Gastrocnemius medialis (tissue), 4 donors: ENCODE measurements around the gene CCL7.

Source experiments
- POLR2A ChIP-seq, 2 donors: fragments of 450-650 bp; IDR thresholded peaks; one replicate each; pipeline ENCODE4 v1.6.1; 2017; ENCODE audit warnings: antibody characterized with exemption in 2 of 2, mild to moderate bottlenecking in 2 of 2, moderate library complexity in 2 of 2
- TF ChIP-seq, protein P1 (sequence below), 5 experiments: fragments of 450-650 bp in 3 of 5; fragments of 200-600 bp in 2 of 5; sonication (generic) in 2 of 5; IDR thresholded peaks in 4 of 5; conservative IDR thresholded peaks in 1 of 5; 1 replicate in 4 of 5; 2 replicates in 1 of 5; pipeline ENCODE4 v1.5.1; 2016 to 2019; ENCODE audit warnings: antibody characterized with exemption in 5 of 5, mild to moderate bottlenecking in 3 of 5, moderate library complexity in 3 of 5

DNA sequence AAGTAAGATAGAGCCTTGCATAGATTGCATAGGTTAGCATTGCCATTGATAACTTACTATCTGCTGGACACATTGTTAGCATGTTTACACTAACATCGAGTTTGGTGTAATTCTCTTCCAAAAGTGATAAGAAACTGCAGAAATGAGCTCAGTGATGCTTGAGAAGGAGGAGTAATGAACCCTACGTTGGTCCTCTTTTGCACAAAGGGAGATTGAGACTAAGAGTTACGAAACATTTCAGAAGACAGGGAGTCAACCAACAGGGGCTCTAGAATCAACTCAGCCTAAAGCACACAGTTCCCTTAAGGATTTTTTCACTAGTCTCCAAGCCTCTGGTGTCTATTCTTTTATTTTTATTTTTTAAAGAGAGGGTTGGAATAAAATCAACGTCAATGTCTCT is 6.8 kb downstream of the CCL7 start:
- TF ChIP-seq, protein P1, sequence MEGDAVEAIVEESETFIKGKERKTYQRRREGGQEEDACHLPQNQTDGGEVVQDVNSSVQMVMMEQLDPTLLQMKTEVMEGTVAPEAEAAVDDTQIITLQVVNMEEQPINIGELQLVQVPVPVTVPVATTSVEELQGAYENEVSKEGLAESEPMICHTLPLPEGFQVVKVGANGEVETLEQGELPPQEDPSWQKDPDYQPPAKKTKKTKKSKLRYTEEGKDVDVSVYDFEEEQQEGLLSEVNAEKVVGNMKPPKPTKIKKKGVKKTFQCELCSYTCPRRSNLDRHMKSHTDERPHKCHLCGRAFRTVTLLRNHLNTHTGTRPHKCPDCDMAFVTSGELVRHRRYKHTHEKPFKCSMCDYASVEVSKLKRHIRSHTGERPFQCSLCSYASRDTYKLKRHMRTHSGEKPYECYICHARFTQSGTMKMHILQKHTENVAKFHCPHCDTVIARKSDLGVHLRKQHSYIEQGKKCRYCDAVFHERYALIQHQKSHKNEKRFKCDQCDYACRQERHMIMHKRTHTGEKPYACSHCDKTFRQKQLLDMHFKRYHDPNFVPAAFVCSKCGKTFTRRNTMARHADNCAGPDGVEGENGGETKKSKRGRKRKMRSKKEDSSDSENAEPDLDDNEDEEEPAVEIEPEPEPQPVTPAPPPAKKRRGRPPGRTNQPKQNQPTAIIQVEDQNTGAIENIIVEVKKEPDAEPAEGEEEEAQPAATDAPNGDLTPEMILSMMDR (IDR thresholded peaks at IDR 0.05 in 4 of 5, conservative IDR thresholded peaks at IDR 0.05 in 1 of 5), result no peak
- no peak for TF ChIP-seq POLR2A (IDR thresholded peaks at IDR 0.05)
